NT2/D1 (cell line): ENCODE data around the gene ULK4.
"Not testable (repeated sequence)": the region's sequence is repeated elsewhere in the genome, so short reads cannot be mapped to it uniquely, and the experiment has no call there.

Experiments used
- DNase-seq: peaks from one replicate; pipeline ENCODE4 v3.0.0-alpha.2; 2011; ENCODE audit warnings: low read depth, low spot score
- H3K27me3 ChIP-seq: 2 replicates; pipeline ENCODE4 v1.6.0; 2011; ENCODE audit warnings: mild to moderate bottlenecking; ENCODE audit not compliant: insufficient read length, insufficient read depth
- H3K36me3 ChIP-seq: 2 replicates; pipeline ENCODE4 v1.6.1; 2011; ENCODE audit warnings: mild to moderate bottlenecking, low read length, mixed read lengths; ENCODE audit not compliant: insufficient read depth, insufficient read length
- H3K4me1 ChIP-seq: 2 replicates; pipeline ENCODE4 v1.5.1; 2011; ENCODE audit not compliant: insufficient read depth, insufficient read length
- H3K4me3 ChIP-seq: 2 replicates; pipeline ENCODE4 v1.5.1; 2011; ENCODE audit warnings: low read depth; ENCODE audit not compliant: insufficient read length
- H3K9ac ChIP-seq: 2 replicates; pipeline ENCODE4 v1.6.0; 2011; ENCODE audit warnings: low read depth; ENCODE audit not compliant: insufficient read length
- H3K9me3 ChIP-seq: 2 replicates; pipeline ENCODE4 v1.5.1; 2011; ENCODE audit warnings: mild to moderate bottlenecking, low read length; ENCODE audit not compliant: insufficient read depth
- SUZ12 ChIP-seq: IDR thresholded peaks from 2 replicates; pipeline ENCODE4 v1.6.1; 2011; ENCODE audit not compliant: insufficient read length, insufficient read depth; ENCODE audit errors: extremely low read depth
- YY1 ChIP-seq: IDR thresholded peaks from 2 replicates; pipeline ENCODE4 v1.6.1; 2011; ENCODE audit not compliant: insufficient read length, insufficient read depth
- ZNF274 ChIP-seq: IDR thresholded peaks from 2 replicates; pipeline ENCODE4 v1.6.1; 2011; ENCODE audit warnings: mild to moderate bottlenecking, low read depth, low read length

The ULK4 gene

GRCh38 chr3:41290736-41291135, 671.2 kb downstream of the ULK4 start:
- TF ChIP-seq SUZ12 (no peak), YY1 (no peak), ZNF274 (no peak)
- H3K4me1 ChIP-seq, result no peaks in the 10 kb centered on the region
- no peaks in the 10 kb centered on the region for H3K27me3 ChIP-seq
- H3K4me3 ChIP-seq, result no peak overlapping the region
- H3K36me3 ChIP-seq, result no peaks in the 10 kb centered on the region
- H3K9ac ChIP-seq, result no peak overlapping the region
- DNase-seq, result peak; percentile 9
- H3K9me3 ChIP-seq, result no peaks in the 10 kb centered on the region

GRCh38 chr3:41290306-41290705, 671.6 kb downstream of the ULK4 start:
- H3K9me3 ChIP-seq, result no peaks in the 10 kb centered on the region
- TF ChIP-seq ZNF274 (no peak), SUZ12 (no peak), YY1 (no peak)
- no peak overlapping the region for H3K4me3 ChIP-seq
- DNase-seq, result no peak
- no peaks in the 10 kb centered on the region for H3K36me3 ChIP-seq
- no peaks in the 10 kb centered on the region for H3K4me1 ChIP-seq
- no peak overlapping the region for H3K9ac ChIP-seq
- no peaks in the 10 kb centered on the region for H3K27me3 ChIP-seq

- Histone ChIP-seq H3K4me1 (no peaks in the 10 kb centered on the region), H3K4me3 (no peak overlapping the region), H3K9me3 (no peaks in the 10 kb centered on the region), H3K36me3 (no peaks in the 10 kb centered on the region), H3K27me3 (no peaks in the 10 kb centered on the region), H3K9ac (no peak overlapping the region)
- no peak for TF ChIP-seq ZNF274
- no peak for DNase-seq
Observed at GRCh38 chr3:41288785-41289184, 673.1 kb downstream of the ULK4 start.

- Histone ChIP-seq H3K9me3 (no peaks in the 10 kb centered on the region), H3K4me3 (no peak overlapping the region), H3K9ac (no peak overlapping the region), H3K4me1 (no peaks in the 10 kb centered on the region), H3K36me3 (no peaks in the 10 kb centered on the region), H3K27me3 (no peaks in the 10 kb centered on the region)
- TF ChIP-seq ZNF274 (no peak), YY1 (no peak), SUZ12 (no peak)
- no peak for DNase-seq
Observed at GRCh38 chr3:41286305-41286704, 675.6 kb downstream of the ULK4 start.

GRCh38 chr3:41284934-41285333, 677.0 kb downstream of the ULK4 start:
- H3K36me3 ChIP-seq, H3K9me3 ChIP-seq, DNase-seq, H3K9ac ChIP-seq, H3K4me1 ChIP-seq, H3K4me3 ChIP-seq, H3K27me3 ChIP-seq: not testable (repeated sequence)

GRCh38 chr3:41277790-41278465, 684.0 kb downstream of the ULK4 start:
- no peak overlapping the region for H3K4me3 ChIP-seq

GRCh38 chr3:41276191-41276590, 685.7 kb downstream of the ULK4 start:
- no peak overlapping the region for H3K9ac ChIP-seq
- 0 out of 2 replicates have a peak, but pooled peaks cover 6% of the 10 kb centered on the region for H3K9me3 ChIP-seq
- no peak overlapping the region for H3K4me3 ChIP-seq
- H3K27me3 ChIP-seq, result no peaks in the 10 kb centered on the region
- no peak for DNase-seq
- no peak for TF ChIP-seq SUZ12
- TF ChIP-seq ZNF274, result no peak
- no peak for TF ChIP-seq YY1
- H3K4me1 ChIP-seq, result peaks cover 1% of the 10 kb centered on the region
- no peaks in the 10 kb centered on the region for H3K36me3 ChIP-seq

More at GRCh38 chr3:41277790-41278465, 684.0 kb downstream of the ULK4 start:
- H3K9me3 ChIP-seq, result 0 out of 2 replicates have a peak, but pooled peaks cover 6% of the 10 kb centered on the region
- H3K9ac ChIP-seq, result no peak overlapping the region
- DNase-seq, result peak; percentile 28
- TF ChIP-seq SUZ12, result no peak
- TF ChIP-seq YY1, result no peak
- TF ChIP-seq ZNF274, result no peak
- no peaks in the 10 kb centered on the region for H3K36me3 ChIP-seq
- no peaks in the 10 kb centered on the region for H3K27me3 ChIP-seq
- peaks cover 1% of the 10 kb centered on the region for H3K4me1 ChIP-seq

GRCh38 chr3:41274944-41275668, 686.8 kb downstream of the ULK4 start:
- H3K4me1 ChIP-seq, result peaks cover 1% of the 10 kb centered on the region
- no peaks in the 10 kb centered on the region for H3K27me3 ChIP-seq
- H3K9me3 ChIP-seq, result 0 out of 2 replicates have a peak, but pooled peaks cover 6% of the 10 kb centered on the region
- no peak for DNase-seq
- no peaks in the 10 kb centered on the region for H3K36me3 ChIP-seq
- no peak overlapping the region for H3K4me3 ChIP-seq
- H3K9ac ChIP-seq, result no peak overlapping the region
- TF ChIP-seq YY1 (no peak), SUZ12 (no peak), ZNF274 (no peak)
